GM19455 (cell line): ENCODE data around the gene ATP10B.
"Not testable (repeated sequence)": the region's sequence is repeated elsewhere in the genome, so short reads cannot be mapped to it uniquely, and the experiment has no call there.

Experiments used
- ATAC-seq: cut with Tn5 transposase; IDR thresholded peaks from one replicate; pipeline ENCODE4 v1.9.1; 2021; ENCODE audit not compliant: unreplicated experiment

The ATP10B gene

GRCh38 chr5:160852049-160852448 lies at the start of gene ATP10B:
Gene ATP10B, minus strand, starts transcription at chr5:160852211. Its CDS starts 164,137 bp downstream, at chr5:160688074.
- no peak for ATAC-seq

- no peak for ATAC-seq
Observed at GRCh38 chr5:160901656-160902055, 49.6 kb upstream of the ATP10B start.

GRCh38 chr5:160899735-160900134 lies 47.7 kb upstream of the ATP10B start:
- no peak for ATAC-seq

GRCh38 chr5:160893180-160893964 lies 41.4 kb upstream of the ATP10B start:
- ATAC-seq: not testable (repeated sequence)

- no peak for ATAC-seq
Observed at GRCh38 chr5:160887780-160888179, 35.8 kb upstream of the ATP10B start.

- ATAC-seq: not testable (repeated sequence)
Observed at GRCh38 chr5:160873560-160874200, 21.7 kb upstream of the ATP10B start.

GRCh38 chr5:160869989-160870521 lies 18.0 kb upstream of the ATP10B start:
- no peak for ATAC-seq

GRCh38 chr5:160867976-160868375 lies 16.0 kb upstream of the ATP10B start:
- ATAC-seq: no peak

- ATAC-seq: no peak
Observed at GRCh38 chr5:160851451-160851850, 560 bp downstream of the ATP10B start.

- no peak for ATAC-seq
Observed at GRCh38 chr5:160850421-160850820, 1.6 kb downstream of the ATP10B start.

GRCh38 chr5:160847526-160848085 lies 4.4 kb downstream of the ATP10B start:
- ATAC-seq: no peak

- no peak for ATAC-seq
Observed at GRCh38 chr5:160846642-160847041, 5.4 kb downstream of the ATP10B start.

- ATAC-seq: no peak
Observed at GRCh38 chr5:160844177-160844576, 7.8 kb downstream of the ATP10B start.

- peak; percentile 84 for ATAC-seq
Observed at GRCh38 chr5:160843240-160843639, 8.8 kb downstream of the ATP10B start.

- ATAC-seq: no peak
Observed at GRCh38 chr5:160837749-160838593, 14.0 kb downstream of the ATP10B start.

GRCh38 chr5:160837211-160837610 lies 14.8 kb downstream of the ATP10B start:
- ATAC-seq: no peak

- no peak for ATAC-seq
Observed at GRCh38 chr5:160835818-160836528, 16.0 kb downstream of the ATP10B start.

- no peak for ATAC-seq
Observed at GRCh38 chr5:160835376-160835775, 16.6 kb downstream of the ATP10B start.

GRCh38 chr5:160833806-160834205 lies 18.2 kb downstream of the ATP10B start:
- no peak for ATAC-seq

- no peak for ATAC-seq
Observed at GRCh38 chr5:160831801-160832200, 20.2 kb downstream of the ATP10B start.
